ENCODE measurements around the gene ADRM1.

- TF ChIP-seq CTCF (IDR thresholded peaks at IDR 0.05; ENCODE audit: insufficient read depth, low read length, poor library complexity, severe bottlenecking) (no peak), EZH2phosphoT487 (conservative IDR thresholded peaks at IDR 0.05; ENCODE audit: low read length) (no peak)
These were observed 21.4 kb downstream of the ADRM1 start for GRCh38 chr20:62323980-62324906.

Data from SU-DHL-6 (cell line).